Naive thymus-derived CD4-positive, alpha-beta T cell (primary cell): ENCODE data around the gene FCN2. TPM values are rescaled to one million over a fixed set of nuclear protein-coding genes. Genes with fewer than 3 reads are reported as not detected.

ENCODE experiments used
- ATAC-seq: fragments of 150-1000 bp; cut with Tn5 transposase; 2 replicates; pipeline ENCODE4 v1.10.0; 2021; ENCODE audit warnings: mild to moderate bottlenecking, moderate library complexity
- CTCF ChIA-PET: fragments of 350-600 bp; sonication (Branson Sonifier 250); formaldehyde crosslinking; loops from one replicate; lab custom pipeline; 2021; ENCODE audit warnings: antibody characterized with exemption; lab: Charles Lee
- POLR2A ChIA-PET: fragments of 350-600 bp; sonication (Branson Sonifier 250); formaldehyde crosslinking; loops from one replicate; lab custom pipeline; 2021; ENCODE audit warnings: antibody characterized with exemption, inconsistent platforms; lab: Charles Lee
- DNase-seq, 9 donors: peaks; one replicate each; pipeline versions ENCODE4 v3.0.0 to v3.0.0-alpha.2; 2020 to 2022; ENCODE audit warnings: mixed read lengths in 1 of 9
- H3K27ac ChIP-seq: one replicate; pipeline ENCODE4 v1.7.0; 2013; ENCODE audit warnings: mild to moderate bottlenecking, low read depth, low read length, moderate library complexity
- H3K27me3 ChIP-seq, 2 donors: one replicate each; pipeline ENCODE4 v1.7.0; 2013; ENCODE audit warnings: low read length in 2 of 2, mild to moderate bottlenecking in 2 of 2, moderate library complexity in 2 of 2; ENCODE audit not compliant: control insufficient read depth in 2 of 2, insufficient read depth in 2 of 2
- H3K36me3 ChIP-seq, 3 experiments: 1 replicate in 2 of 3; 2 replicates in 1 of 3; pipeline ENCODE4 v1.7.0; 2013; ENCODE audit warnings: low read length in 3 of 3, mild to moderate bottlenecking in 3 of 3, moderate library complexity in 1 of 3; ENCODE audit not compliant: insufficient read depth in 3 of 3, control insufficient read depth in 2 of 3
- H3K4me1 ChIP-seq, 2 donors: one replicate each; pipeline ENCODE4 v1.7.0; 2013; ENCODE audit warnings: low read length in 2 of 2, mild to moderate bottlenecking in 2 of 2, moderate library complexity in 1 of 2; ENCODE audit not compliant: control insufficient read depth in 2 of 2, insufficient read depth in 2 of 2
- H3K4me3 ChIP-seq: 2 replicates; pipeline ENCODE4 v1.7.0; 2013; ENCODE audit warnings: mild to moderate bottlenecking, low read length
- H3K9me3 ChIP-seq, 3 experiments: 1 replicate in 2 of 3; 2 replicates in 1 of 3; pipeline ENCODE4 v1.7.0; 2013; ENCODE audit warnings: low read length in 3 of 3; ENCODE audit not compliant: control insufficient read depth in 2 of 3
- H3K27ac Mint-ChIP-seq, 9 donors: one replicate each; pipeline ENCODE4 v1.8.0; 2020 to 2022; ENCODE audit warnings: mixed read lengths in 9 of 9, mild to moderate bottlenecking in 8 of 9, moderate library complexity in 5 of 9, inconsistent platforms in 2 of 9
- H3K27me3 Mint-ChIP-seq, 5 donors: one replicate each; pipeline ENCODE4 v1.8.0; 2021 to 2022; ENCODE audit warnings: mixed read lengths in 5 of 5, mild to moderate bottlenecking in 1 of 5
- H3K36me3 Mint-ChIP-seq, 5 donors: one replicate each; pipeline ENCODE4 v1.8.0; 2020 to 2022; ENCODE audit warnings: mixed read lengths in 5 of 5, mild to moderate bottlenecking in 3 of 5, inconsistent platforms in 1 of 5
- H3K4me1 Mint-ChIP-seq, 7 donors: one replicate each; pipeline ENCODE4 v1.8.0; 2020 to 2022; ENCODE audit warnings: mixed read lengths in 7 of 7, mild to moderate bottlenecking in 3 of 7, inconsistent platforms in 1 of 7
- H3K4me3 Mint-ChIP-seq, 10 donors: one replicate each; pipeline ENCODE4 v1.8.0; 2020 to 2022; ENCODE audit warnings: mild to moderate bottlenecking in 10 of 10, mixed read lengths in 10 of 10, moderate library complexity in 6 of 10, inconsistent platforms in 2 of 10
- H3K9me3 Mint-ChIP-seq, 11 donors: one replicate each; pipeline ENCODE4 v1.8.0; 2020 to 2022; ENCODE audit warnings: mixed read lengths in 11 of 11, mild to moderate bottlenecking in 4 of 11, inconsistent platforms in 1 of 11, moderate library complexity in 1 of 11
- intact Hi-C, 2 donors: fragments of 100-400 bp; cut with micrococcal nuclease; formaldehyde crosslinking; loops; one replicate each; pipeline ENCODE4 v1.15.1; 2023
- polyA plus RNA-seq, 2 donors: library from polyadenylated mRNA; unstranded; fragments of 300-500 nt; fragmentation: Illumina TruSeq; gene quantifications; one replicate each; pipeline ENCODE4 v1.2.3, GENCODE V29; 2021
- total RNA-seq, 6 experiments: library from RNA in 5 of 6; stranded (reverse) in 5 of 6; gene quantifications; 1 replicate in 5 of 6; 2 replicates in 1 of 6; pipeline ENCODE4 v1.2.3 and lab custom pipeline; 2021 to 2026

FCN2 gene
- total and polyA plus RNA-seq, 7 experiments from 2014 or later, result not detected

DNA sequence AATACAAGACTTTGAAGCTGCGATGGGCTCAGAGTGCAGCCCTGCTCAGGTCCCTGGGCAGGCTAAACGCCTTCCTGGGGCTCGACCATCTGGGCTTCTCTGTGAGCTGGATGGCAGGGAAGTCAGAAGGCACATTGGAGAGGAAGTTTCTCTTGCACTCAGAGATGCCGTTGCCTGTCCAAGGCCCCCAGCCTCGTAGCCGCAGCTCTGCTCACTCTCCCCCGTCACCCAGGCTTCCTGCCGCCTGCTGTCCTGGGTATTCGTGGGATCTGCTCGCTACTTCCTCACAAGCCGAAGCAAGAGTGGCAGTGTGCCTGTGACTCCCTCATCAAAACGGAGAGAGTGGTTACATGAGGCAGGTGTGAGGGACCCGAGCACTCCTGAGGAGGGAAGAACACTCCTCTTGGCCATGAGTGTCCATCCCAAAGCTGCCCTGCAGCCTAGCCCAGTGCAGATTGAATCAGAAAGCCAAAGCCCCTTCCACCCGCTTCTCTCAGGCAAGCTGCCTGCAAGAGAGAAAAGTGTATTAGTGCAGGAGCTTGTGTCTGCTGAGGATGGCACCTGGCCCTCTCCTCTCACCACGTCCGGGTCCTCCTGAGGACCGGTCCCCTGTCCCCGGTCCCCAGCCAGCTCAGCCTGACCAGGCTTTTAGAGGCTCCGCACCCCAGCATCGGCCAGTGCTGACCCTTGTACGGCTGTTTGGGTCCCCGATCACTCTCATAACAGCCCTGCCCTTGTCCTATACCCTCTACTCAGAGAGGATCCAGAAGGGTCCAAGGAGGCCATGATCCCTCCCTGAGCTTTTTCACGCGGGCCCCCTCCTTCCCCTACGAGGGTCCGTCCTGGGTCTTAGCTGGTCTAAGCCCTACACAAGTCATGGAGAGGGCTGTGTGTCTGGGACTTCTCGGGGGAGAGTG, 7.3 kb downstream of the FCN2 start:
- peaks cover 0 to 2% (median 0%) of the 10 kb centered on the region in 11 donors for H3K9me3 Mint-ChIP-seq
- H3K36me3 ChIP-seq, result no peaks in the 10 kb centered on the region
- H3K4me3 ChIP-seq, result no peak overlapping the region
- ChIA-PET CTCF (interaction anchor here (0.6 kb wide), 1 partner anchor 403 kb away, joined by 3 read pairs; no protein-coding TSS in a partner anchor), POLR2A (no interaction called here)
- intact Hi-C loops, result no loop called here
- H3K27me3 ChIP-seq, result no peaks in the 10 kb centered on the region
- DNase-seq (no peak), ATAC-seq (no peak)
- H3K4me1 ChIP-seq, result no peaks in the 10 kb centered on the region
- H3K9me3 ChIP-seq, result no peaks in the 10 kb centered on the region
- H3K27ac ChIP-seq, result no peak overlapping the region
- no peak overlapping the region for H3K27ac Mint-ChIP-seq
- H3K36me3 Mint-ChIP-seq, result no peaks in the 10 kb centered on the region
- H3K4me3 Mint-ChIP-seq, result no peak overlapping the region
- H3K4me1 Mint-ChIP-seq, result peaks cover 0 to 5% (median 0%) of the 10 kb centered on the region in 7 donors
- peaks cover 0 to 17% (median 15%) of the 10 kb centered on the region in 5 donors for H3K27me3 Mint-ChIP-seq

DNA sequence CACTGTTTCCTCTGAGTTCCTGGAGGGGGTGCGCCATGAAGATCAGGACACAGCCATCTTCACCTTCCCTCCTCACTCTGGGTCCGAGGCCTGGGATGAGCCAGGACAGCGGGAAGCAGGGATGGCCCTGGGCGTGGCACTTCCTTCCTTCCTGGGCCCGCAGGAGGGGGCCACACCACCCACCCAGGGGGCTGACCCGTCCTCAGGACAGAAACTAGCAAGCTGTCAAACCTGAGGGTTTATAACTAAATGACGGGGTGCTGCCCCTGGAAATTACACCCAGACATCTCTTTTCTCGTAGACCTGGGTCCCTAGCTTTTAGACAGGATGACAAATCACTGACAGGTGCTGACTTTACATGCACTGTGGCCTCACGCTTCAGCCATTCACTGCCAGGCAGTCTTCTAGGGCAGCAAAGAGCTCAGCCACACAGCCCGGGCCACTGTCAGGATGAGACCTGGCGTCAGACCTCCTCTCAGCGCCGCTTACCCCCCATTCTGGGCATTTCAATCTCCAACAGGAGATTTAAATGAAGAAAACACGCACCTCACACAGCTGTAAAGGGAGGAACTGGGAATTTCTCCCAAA, 8.1 kb downstream of the FCN2 start:
- peaks cover 0 to 18% (median 16%) of the 10 kb centered on the region in 5 donors for H3K27me3 Mint-ChIP-seq
- no peaks in the 10 kb centered on the region for H3K36me3 Mint-ChIP-seq
- DNase-seq (no peak), ATAC-seq (no peak)
- H3K4me1 Mint-ChIP-seq, result peaks cover 0 to 5% (median 0%) of the 10 kb centered on the region in 7 donors
- intact Hi-C loops, result no loop called here
- H3K9me3 Mint-ChIP-seq, result peaks cover 0 to 5% (median 0%) of the 10 kb centered on the region in 11 donors
- no peak overlapping the region for H3K4me3 ChIP-seq
- no peaks in the 10 kb centered on the region for H3K27me3 ChIP-seq
- H3K36me3 ChIP-seq, result no peaks in the 10 kb centered on the region
- no peak overlapping the region for H3K27ac Mint-ChIP-seq
- H3K4me3 Mint-ChIP-seq, result no peak overlapping the region
- H3K27ac ChIP-seq, result no peak overlapping the region
- H3K4me1 ChIP-seq, result no peaks in the 10 kb centered on the region
- CTCF ChIA-PET, result interaction anchor here (0.6 kb wide), 1 partner anchor 402 kb away, joined by 3 read pairs; no protein-coding TSS in a partner anchor
- POLR2A ChIA-PET, result no interaction called here
- no peaks in the 10 kb centered on the region for H3K9me3 ChIP-seq

DNA sequence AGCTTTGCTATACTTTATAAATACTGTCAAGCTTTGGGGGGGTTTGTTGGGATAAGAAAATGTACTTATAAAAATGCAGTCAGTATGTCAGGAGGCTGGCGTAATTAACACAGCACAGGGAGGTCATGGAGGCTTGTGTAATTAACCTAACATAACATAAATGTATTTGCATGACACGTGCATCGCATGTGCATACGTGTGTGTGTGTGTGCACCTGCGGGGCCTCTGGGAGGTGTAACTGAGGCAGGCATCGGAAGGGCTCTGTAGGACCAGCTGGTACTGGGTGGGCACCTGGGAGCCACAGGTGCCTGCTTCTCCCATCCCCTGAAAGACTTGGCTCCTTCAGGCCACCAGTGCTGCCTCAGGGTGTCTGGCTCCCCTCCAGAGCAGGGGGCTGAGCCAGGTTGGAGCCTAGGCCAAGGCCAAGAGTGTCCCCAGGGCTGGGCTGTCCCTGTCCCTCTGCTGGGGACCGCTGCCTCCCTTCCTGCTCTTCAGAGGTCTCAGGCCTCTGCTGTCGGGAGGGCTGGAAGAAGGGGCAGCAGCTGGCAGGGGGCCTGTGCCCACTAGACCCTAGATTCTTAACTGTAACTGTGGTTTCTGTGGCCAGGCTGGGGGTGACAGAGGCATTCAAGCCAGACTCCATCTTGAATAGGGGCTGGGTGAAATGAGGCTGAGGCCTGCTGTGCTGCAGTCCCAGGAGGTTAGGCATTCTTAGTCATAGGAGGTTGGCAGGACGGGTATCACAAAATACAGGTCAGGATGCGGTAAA, 9.0 kb downstream of the FCN2 start:
- intact Hi-C loops, result no loop called here
- H3K27me3 ChIP-seq, result peaks cover 0 to 3% of the 10 kb centered on the region in 2 donors
- peaks cover 0 to 22% (median 16%) of the 10 kb centered on the region in 5 donors for H3K27me3 Mint-ChIP-seq
- H3K4me3 Mint-ChIP-seq, result no peak overlapping the region
- ChIA-PET POLR2A (no interaction called here), CTCF (no interaction called here)
- H3K4me3 ChIP-seq, result no peak overlapping the region
- no peaks in the 10 kb centered on the region for H3K4me1 ChIP-seq
- H3K36me3 Mint-ChIP-seq, result no peaks in the 10 kb centered on the region
- peak overlapping the region in 1 of 9 donors; percentile 57 for H3K27ac Mint-ChIP-seq
- peaks cover 0 to 5% (median 0%) of the 10 kb centered on the region in 11 donors for H3K9me3 Mint-ChIP-seq
- DNase-seq, result no peak
- H3K4me1 Mint-ChIP-seq, result peaks cover 0 to 5% (median 0%) of the 10 kb centered on the region in 7 donors
- no peaks in the 10 kb centered on the region for H3K36me3 ChIP-seq
- H3K9me3 ChIP-seq, result no peaks in the 10 kb centered on the region
- no peak for ATAC-seq
- no peak overlapping the region for H3K27ac ChIP-seq

DNA sequence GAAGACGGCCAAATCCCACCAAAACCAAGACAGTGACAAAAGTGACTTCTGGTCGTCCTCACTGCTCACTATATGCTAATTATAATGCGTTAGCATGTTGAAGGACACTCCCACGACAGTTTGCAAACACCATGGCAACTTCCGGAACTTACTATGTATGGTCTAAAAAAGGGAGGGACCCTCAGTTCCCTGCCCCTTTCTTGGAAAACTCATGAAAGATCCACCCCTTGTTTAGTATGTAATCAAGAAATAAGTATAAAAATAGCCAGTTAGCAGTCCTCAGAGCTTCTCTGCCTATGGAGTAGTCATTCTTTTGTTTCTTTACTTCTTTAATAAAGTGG, 9.5 kb downstream of the FCN2 start:
- intact Hi-C loops, result no loop called here

DNA sequence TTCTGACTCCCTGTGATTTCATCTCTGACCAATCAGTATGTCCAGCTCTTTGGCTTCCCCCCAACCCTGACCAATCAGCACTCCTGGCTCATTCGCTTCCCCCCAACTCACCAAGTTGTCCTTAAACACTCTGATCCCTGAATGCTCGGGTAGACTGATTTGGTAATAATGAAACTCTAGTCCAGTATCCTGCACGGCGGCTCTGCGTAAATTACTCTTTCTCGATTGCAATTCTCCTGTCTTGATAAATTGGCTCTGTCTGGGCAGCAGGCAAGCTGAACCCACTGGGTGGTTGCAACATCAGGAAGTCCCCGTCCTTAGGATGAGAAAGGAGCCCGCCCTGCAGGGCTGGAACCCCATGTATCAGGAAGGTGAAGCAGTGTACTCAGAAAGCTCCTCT, 10.4 kb downstream of the FCN2 start:
- no peaks in the 10 kb centered on the region for H3K36me3 Mint-ChIP-seq
- no peak for DNase-seq
- Histone ChIP-seq H3K4me1 (no peaks in the 10 kb centered on the region), H3K36me3 (no peaks in the 10 kb centered on the region), H3K9me3 (peaks cover 0 to 5% (median 0%) of the 10 kb centered on the region in 3 experiments), H3K4me3 (no peak overlapping the region), H3K27ac (no peak overlapping the region), H3K27me3 (peaks cover 0 to 3% of the 10 kb centered on the region in 2 donors)
- ATAC-seq, result no peak
- H3K27ac Mint-ChIP-seq, result no peak overlapping the region
- H3K9me3 Mint-ChIP-seq, result peaks cover 0 to 5% (median 0%) of the 10 kb centered on the region in 11 donors
- peaks cover 0 to 5% (median 0%) of the 10 kb centered on the region in 7 donors for H3K4me1 Mint-ChIP-seq
- no peak overlapping the region for H3K4me3 Mint-ChIP-seq
- H3K27me3 Mint-ChIP-seq, result peaks cover 0 to 26% (median 25%) of the 10 kb centered on the region in 5 donors
- intact Hi-C loops, result no loop called here
- ChIA-PET POLR2A (no interaction called here), CTCF (no interaction called here)

More for the DNA sequence above, 9.5 kb downstream of the FCN2 start:
- Histone ChIP-seq H3K27me3 (peaks cover 0 to 3% of the 10 kb centered on the region in 2 donors), H3K9me3 (peaks cover 0 to 4% (median 0%) of the 10 kb centered on the region in 3 experiments), H3K4me1 (no peaks in the 10 kb centered on the region), H3K4me3 (no peak overlapping the region), H3K36me3 (no peaks in the 10 kb centered on the region), H3K27ac (no peak overlapping the region)
- H3K4me1 Mint-ChIP-seq, result peaks cover 0 to 5% (median 0%) of the 10 kb centered on the region in 7 donors
- H3K4me3 Mint-ChIP-seq, result no peak overlapping the region
- H3K9me3 Mint-ChIP-seq, result peaks cover 0 to 5% (median 0%) of the 10 kb centered on the region in 11 donors
- no peaks in the 10 kb centered on the region for H3K36me3 Mint-ChIP-seq
- POLR2A ChIA-PET, result no interaction called here
- no peak overlapping the region for H3K27ac Mint-ChIP-seq
- ATAC-seq, result no peak
- DNase-seq, result no peak
- CTCF ChIA-PET, result no interaction called here
- H3K27me3 Mint-ChIP-seq, result peaks cover 0 to 24% (median 20%) of the 10 kb centered on the region in 5 donors

DNA sequence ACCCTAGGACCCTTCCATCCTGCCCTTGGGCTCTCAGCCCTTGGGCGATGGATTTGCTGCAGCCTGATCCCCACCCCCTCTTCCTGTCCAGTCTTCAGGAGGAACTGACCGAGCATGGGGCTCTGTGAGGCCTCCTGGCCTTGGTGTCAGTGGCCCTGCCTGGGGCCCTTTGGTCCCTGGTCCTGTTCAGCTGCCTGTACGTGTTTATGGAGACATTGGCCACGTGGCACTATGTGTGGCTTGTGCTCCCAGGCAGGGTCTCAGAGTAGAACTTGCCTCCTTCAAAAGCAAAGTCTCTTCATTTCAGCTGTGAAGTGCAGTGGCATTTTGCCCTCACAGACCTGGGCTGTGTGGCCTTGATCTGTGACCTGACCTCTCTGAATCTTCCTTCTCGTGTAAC, 11.1 kb downstream of the FCN2 start:
- H3K36me3 ChIP-seq, result no peaks in the 10 kb centered on the region
- DNase-seq (no peak), ATAC-seq (no peak)
- intact Hi-C loops, result no loop called here
- peaks cover 0 to 29% (median 19%) of the 10 kb centered on the region in 5 donors for H3K27me3 Mint-ChIP-seq
- peaks cover 0 to 5% (median 0%) of the 10 kb centered on the region in 7 donors for H3K4me1 Mint-ChIP-seq
- H3K4me3 Mint-ChIP-seq, result no peak overlapping the region
- H3K9me3 ChIP-seq, result peaks cover 0 to 5% (median 0%) of the 10 kb centered on the region in 3 experiments
- POLR2A ChIA-PET, result no interaction called here
- no peak overlapping the region for H3K4me3 ChIP-seq
- H3K27ac Mint-ChIP-seq, result no peak overlapping the region
- peaks cover 0 to 3% of the 10 kb centered on the region in 2 donors for H3K27me3 ChIP-seq
- peaks cover 0 to 5% (median 0%) of the 10 kb centered on the region in 11 donors for H3K9me3 Mint-ChIP-seq
- no peaks in the 10 kb centered on the region for H3K4me1 ChIP-seq
- no peaks in the 10 kb centered on the region for H3K36me3 Mint-ChIP-seq
- no peak overlapping the region for H3K27ac ChIP-seq
- CTCF ChIA-PET, result no interaction called here
